ENCODE results near the gene ABCC10. TPM values are rescaled to one million over a fixed set of nuclear protein-coding genes. Genes with fewer than 3 reads are reported as not detected.
A peak's percentile ranks its signal among the peaks of the same experiment; 100 is the strongest.
"Not testable (repeated sequence)": the region's sequence is repeated elsewhere in the genome, so short reads cannot be mapped to it uniquely, and the experiment has no call there.

Gene ABCC10
- total RNA-seq, 1 donor from 2014 or later, result 19.1 TPM

DNA sequence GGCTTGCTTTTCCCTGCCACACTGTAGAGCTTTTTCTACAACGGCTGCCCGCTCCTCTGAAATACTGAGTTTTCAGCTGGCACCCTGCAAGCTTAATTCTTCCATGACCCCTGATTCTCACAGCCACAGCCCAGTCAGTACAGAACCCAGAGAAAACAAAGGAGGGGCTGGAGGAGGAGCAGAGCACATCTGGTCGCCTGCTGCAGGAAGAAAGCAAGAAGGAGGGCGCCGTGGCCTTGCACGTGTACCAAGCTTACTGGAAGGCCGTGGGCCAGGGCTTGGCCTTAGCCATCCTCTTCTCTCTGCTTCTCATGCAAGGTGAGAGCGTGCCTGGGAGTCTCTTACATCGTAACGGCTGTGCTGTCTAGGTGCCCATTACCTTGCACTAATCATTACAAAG lies 16.7 kb downstream of the ABCC10 start:
- no peak for DNase-seq (ENCODE audit: low read depth)

DNA sequence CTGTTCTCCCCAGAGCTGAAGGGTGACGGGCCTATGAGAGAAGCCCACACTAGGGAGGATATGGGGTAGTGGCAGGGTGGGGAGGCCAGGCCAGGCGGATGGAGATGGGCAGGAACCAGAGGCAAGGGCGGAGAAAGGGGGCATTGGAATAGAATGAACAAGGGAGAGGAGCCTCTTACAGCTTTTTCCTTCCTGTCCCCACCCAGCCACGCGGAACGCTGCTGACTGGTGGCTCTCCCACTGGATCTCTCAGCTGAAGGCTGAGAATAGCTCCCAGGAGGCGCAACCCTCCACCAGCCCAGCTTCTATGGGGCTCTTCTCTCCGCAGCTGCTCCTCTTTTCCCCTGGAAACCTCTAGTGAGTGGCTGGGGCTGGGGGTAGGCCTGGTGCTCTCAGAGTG lies 17.2 kb downstream of the ABCC10 start:
- no peak for DNase-seq (ENCODE audit: low read depth)

DNA sequence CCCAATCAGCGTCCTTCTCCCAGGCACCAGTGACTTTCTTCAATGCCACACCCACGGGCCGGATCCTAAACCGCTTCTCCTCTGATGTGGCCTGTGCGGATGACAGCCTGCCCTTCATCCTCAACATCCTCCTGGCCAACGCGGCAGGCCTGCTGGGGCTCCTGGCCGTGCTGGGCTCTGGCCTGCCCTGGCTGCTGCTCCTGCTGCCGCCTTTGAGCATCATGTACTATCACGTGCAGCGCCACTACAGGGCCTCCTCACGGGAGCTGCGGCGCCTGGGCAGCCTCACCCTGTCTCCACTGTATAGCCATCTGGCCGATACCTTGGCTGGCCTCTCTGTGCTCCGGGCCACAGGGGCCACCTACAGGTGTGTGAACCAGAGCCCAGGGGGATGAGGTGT lies 18.2 kb downstream of the ABCC10 start:
- no peak for DNase-seq (ENCODE audit: low read depth)

DNA sequence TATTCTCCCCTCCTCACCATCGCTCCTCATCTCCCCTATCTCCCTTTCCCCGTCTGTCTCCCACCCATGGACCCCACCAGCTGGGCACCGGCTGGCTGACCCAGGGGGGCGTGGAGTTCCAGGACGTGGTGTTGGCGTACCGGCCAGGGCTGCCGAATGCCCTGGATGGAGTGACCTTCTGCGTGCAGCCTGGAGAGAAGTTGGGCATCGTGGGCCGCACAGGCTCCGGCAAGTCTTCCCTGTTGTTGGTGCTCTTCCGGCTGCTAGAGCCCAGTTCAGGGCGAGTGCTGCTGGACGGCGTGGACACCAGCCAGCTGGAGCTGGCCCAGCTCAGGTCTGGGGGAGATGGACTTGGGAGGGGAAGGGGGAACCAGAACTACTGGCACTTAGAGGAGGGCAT lies 20.3 kb downstream of the ABCC10 start:
- DNase-seq (ENCODE audit: low read depth), result no peak

DNA sequence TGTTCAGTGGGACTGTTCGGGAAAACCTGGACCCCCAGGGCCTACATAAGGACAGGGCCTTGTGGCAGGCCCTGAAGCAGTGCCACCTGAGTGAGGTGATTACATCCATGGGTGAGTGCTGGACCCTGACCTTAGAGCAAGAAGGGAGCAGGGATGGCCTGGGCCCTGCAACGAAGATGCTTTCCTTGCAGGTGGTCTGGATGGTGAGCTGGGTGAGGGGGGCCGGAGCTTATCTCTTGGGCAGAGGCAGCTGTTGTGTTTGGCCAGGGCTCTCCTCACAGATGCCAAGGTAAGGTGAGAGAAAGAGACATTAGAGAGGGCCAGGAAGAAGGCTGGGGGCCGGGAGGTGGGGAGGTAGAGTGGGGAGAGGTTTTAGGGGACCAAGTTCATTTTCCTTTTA lies 21.6 kb downstream of the ABCC10 start:
- DNase-seq (ENCODE audit: low read depth), result no peak

DNA sequence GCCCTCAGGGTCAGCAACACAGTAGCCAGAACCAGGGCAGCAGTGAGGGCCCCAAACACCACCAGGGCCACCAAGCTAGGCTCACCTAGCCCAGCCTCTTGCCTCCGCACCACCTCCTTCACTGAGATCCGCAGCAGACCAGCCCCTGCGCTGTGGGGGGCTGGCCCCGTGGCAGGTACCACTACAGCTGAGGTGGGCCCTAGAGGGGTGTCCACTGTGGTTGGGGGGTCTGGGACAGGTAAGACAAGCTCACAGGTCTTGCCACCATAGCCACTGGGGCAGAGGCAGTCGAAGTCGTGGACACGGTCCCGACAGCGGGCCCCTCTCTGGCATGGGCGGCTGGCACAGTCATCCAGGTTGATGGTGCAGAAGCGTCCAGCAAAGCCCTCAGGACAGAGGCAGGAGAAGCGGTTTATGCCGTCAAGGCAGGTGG lies 23.4 kb downstream of the ABCC10 start:
- DNase-seq (ENCODE audit: low read depth), result no peak

DNA sequence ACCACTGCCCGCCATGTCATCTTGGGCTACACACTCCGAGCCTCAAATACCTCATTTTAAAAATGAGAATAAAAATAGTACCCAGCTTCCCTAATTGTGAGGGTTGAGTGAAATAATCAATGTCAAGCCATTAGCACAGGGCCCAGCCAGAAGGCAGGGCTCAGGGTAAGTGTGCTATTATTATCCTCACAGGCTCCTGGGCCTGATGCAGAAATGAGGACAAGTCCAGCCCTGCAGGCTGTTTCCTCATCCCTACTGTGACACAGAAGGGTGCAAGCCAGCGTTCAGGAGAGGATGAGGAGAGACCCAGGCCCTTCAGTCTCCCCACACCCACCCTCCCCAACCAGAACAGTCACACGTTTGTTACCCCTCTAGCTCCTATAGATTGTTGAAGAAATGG lies 24.0 kb downstream of the ABCC10 start:
- DNase-seq (ENCODE audit: low read depth), result no peak

DNA sequence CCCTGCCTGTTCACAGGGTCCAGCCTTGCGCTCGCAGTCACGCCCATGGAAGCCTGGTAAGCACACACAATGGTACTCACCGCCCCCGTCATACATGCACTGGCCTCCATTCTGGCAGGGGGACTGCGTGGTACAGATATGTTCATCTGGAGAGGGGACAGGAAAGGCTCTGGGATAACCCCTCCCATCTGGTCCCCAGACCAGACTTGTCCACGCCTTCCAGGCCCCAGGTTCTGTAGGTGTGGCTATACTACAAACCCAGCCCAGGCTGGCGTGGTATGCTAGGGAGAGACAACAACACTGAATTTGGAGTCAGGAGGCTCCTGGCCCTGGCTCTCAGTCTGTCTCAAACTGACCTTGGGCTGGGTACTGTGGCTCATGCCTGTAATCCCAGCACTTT lies 24.6 kb downstream of the ABCC10 start:
- no peak for DNase-seq (ENCODE audit: low read depth)

DNA sequence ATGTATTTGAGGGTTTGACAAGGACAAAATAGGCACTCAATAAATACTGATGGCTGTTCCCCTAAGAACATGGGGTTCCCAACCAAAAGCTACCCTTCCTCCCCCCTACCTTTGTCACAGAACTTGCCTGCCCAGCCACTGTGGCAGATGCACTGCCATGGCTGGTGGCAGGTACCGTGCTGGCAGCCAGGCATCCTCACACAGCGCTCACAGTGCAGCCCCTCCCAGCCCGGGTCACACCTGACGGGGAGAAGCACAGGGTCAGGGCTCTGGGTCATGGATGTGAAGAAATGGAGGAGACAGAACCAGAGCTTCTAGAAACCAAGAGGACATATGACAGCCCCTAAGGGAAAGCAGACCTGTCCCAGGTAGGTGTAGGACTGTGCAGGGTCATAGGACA lies 25.6 kb downstream of the ABCC10 start:
- DNase-seq (ENCODE audit: low read depth), result no peak

DNA sequence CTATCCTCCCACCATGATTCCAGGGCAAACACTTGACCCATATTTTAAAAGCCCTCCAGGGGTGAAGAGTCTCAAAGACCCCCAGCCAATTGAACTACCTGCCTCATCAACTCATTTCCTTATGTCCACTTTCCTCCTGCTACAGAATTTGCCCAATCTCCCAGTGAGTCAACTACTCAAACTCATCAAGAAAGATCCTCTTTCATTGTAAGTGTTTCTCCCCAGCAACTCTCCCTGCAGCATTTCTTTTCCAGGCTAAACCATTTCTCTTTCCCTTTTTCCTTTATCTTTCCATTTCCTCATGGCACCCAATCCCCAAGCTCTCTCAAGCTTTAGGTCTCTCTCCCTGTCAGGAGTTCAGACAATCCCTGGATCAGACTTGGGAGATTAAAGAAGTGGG lies 26.5 kb downstream of the ABCC10 start:
- no peak for DNase-seq (ENCODE audit: low read depth)

DNA sequence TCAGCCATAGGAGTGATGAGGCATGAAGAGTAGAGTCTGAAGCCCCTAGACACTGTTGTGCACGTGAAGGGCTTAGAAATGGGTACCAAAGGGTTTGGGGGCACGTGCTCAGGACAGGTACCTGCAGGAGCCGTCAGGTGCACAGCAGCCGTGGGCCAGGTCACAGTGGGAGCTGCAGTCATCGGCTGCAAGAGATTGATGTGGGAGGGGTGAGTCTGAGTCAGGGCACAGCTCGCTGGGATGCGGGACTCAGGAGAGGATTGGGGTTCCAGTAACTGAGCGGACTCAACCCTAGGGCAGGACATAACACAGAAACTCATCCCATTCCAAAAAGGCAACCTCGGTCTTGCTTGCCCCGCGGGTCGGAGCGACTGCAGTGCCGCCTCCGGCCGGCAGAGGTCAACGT lies 27.0 kb downstream of the ABCC10 start:
- DNase-seq (ENCODE audit: low read depth), result no peak

DNA sequence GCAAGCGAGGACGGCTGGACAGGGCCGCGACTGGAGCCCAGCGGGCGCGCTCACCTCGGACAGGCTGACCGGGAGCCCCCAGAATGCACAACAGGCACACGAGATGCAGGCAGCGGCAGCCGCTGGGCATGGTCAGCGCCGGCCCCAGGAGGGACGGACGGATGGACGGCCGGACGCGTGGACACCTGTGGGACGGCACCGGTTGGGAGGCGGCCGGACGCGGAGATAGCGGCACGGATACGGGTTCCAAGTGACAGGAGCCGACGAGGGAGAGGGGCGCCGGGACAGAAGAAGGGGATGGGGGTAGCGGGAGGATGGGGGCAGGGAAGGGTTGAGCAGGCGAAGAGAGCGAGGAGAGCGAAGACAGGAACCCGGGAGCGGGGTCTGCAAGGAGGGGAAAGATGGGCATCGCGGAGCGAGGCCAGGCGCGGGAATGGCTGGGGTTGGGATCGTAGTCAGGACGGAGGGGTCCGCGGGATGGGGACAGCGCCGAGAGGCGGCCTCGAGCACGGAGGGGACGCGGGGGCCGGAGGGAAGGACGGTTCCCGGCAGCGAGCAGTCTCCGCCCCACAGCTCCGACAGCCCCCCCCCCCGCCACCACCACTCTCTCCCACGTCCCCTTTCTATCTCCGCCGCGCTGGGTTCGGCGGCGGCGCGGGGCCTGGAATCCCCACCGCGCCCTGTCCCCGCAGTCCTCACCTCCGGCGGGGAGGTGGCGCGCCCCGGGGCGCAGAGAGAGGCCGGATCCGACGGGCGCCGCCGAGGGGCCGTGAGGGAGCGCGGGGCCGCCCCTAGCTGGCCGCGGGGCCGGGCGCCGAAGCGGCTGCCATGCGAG lies 27.6 kb downstream of the ABCC10 start:
- peak; percentile 45 for DNase-seq (ENCODE audit: low read depth)

DNA sequence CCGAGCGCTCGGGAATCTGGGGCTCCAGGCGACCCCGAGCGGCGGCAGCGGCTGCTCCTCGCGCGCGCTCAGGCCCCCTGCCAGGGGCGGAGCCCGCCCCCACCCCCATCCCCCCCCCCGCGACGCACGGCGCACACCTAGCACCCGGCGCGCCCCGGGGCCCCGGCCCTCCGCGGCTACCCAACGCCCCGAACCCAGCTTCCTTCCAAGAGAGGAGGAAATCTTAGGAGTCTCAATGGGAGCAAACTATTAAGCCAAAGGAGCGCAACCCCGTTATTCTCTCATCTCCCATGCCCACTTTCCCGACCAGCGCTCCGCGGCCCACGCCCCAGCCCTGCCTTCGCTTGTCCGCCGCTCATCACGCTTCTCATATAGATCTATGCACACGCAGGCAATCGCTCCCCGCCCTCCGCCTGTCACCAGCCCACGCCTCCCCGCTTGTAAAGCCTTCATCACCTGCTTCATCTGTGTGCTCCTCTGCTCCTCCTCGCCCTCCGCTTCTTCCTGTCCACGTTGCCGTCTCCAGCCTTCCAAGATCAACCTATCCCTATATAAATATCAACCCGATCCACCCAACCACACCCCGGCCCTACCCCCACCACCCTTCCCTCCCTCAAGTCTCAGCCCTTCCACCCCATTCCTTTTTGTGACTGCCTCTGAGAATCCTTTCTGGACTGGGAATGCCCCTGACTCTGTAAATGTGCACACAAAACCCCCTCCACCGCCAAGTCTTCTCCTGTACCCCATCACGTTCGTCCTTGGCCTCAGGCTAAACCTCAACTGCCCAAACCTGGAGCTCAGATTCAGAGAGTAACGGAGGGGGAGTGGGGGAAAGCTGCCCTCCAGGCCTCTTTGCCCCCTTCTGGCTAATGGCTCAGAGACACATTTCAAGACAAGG lies 28.4 kb downstream of the ABCC10 start, which contains the start of gene DLK2:
Gene DLK2, minus strand, starts transcription at position 18 of the 898 bp plus-strand sequence. CDS start 723 bp downstream, outside the sequence.
- no peak for DNase-seq (ENCODE audit: low read depth)

DNA sequence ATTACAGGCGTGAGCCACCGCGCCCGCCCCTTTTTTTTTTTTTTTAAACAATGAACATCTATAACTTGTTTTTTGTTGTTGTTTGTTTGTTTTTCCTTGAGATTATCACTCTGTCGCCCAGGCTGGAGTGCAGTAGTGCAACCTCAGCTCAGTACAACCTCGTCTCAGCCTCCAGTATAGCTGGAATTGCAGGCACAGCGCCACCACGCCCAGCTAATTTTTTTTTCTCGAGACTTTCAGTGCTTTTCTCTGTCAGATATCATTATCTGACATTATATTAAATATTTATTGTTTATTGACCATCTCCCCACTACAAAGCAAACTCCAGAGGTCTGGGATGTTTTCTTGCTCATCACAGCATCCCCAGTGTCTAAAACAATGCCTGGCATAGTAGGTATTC lies 30.3 kb downstream of the ABCC10 start:
- DNase-seq (ENCODE audit: low read depth), result no peak

DNA sequence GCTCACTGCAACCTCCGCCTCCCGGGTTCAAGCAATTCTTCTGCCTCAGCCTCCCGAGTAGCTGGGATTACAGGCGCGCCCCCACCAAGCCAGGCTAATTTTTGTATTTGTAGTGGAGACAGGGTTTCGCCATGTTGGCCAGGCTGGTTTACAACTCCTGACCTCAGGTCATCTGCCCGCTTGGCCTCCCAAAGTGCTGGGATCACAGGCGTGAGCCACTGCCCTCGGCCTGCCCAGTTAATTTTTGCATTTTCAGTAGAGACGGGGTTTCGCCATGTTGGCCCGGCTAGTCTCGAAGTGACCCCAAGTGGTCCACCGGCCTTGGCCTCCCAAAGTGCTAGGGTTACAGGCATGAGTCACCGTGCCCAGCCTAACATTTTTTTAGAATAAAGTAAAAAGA lies 30.8 kb downstream of the ABCC10 start:
- DNase-seq (ENCODE audit: low read depth), result not testable (repeated sequence)

DNA sequence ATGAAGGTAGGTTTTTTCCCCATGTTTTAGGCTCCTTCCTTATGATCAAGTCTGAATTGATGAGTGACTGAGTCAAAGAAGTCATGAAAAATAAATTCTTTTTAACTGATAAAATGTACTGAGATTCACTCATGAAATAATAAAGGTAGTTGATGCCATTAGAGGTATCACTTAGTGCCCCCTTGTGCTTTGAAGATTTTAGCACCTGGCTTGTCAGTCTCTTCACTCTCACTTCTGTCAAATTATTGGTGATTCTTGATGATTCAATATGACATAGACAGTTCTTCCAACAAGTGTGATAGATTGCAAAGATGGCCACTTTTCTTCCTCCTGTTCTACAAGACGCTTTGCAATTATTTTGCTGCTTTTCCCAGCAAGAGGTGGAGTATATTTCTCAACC lies 32.2 kb downstream of the ABCC10 start:
- no peak for DNase-seq (ENCODE audit: low read depth)

DNA sequence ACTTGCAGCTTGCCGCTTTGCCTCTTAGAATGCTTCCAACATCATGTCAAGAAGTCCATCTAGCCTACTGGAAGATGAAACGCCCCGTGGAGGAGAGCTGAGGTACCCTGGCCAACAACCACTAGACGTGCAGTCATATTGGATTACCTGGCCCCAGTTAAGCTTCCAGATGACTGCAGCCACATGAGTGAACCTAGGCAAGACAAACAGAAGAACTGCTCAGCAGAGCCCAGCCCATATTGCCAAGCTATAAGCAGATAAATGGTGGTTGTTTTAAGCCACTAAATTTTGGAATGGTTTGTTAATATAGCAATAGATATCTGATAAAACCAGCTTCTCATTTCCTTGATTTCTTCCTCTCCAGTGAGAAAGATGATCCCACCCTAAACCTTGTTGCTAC lies 32.7 kb downstream of the ABCC10 start:
- DNase-seq (ENCODE audit: low read depth), result no peak

DNA sequence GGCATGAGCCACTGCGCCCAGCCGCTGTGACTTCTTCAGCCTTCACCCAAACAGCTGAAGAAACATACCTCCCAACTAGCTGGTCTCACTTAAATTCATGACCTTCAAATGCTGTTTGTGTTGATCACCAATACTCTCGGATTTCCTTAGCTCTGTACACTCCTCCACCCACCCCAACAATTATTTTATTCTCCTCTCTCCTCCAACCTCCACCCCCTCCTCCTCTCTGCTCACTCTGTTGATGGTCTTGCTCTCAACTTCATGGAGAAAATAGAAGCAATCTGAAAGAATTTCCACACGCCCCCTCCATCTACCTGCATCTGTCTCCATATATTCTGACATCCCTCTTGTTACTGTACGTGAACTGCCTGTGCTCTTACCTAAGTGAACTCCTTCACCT lies 34.6 kb downstream of the ABCC10 start:
- DNase-seq (ENCODE audit: low read depth), result no peak

DNA sequence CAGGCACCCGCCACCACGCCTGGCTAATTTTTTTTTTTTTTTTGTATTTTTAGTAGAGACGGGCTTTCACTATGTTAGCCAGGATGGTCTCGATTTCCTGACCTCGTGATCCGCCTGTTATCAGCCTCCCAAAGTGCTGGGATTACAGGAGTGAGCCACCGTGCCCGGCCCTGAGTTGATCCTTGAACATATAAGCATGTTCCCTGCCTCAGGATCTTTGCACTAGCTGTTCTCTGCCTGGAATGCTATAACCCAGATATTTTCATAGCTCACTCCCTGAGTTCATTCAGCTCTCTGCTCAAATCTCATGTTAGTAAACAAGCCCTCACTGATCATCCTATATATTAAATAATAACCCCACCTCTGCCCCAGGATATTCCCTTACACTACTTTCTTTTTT lies 37.0 kb downstream of the ABCC10 start:
- no peak for DNase-seq (ENCODE audit: low read depth)

DNA sequence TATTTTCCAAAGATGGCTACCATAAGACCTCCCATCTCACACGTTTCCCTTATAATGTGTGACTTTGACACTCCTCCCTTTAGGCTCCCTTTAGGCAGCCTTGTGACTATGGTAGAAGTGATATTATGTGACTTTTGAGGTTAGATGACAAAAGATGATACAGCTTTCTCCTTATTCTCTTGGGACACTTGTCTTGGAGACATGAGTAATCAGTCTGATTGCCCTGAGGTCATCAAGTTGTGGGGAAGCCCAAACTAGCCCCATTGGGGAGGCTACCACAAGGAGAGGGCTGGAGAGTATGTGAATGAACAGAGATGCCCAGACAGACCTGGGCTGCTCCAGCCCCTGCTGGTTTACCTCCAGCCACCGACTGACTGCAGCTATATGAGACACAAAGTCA lies 38.6 kb downstream of the ABCC10 start:
- no peak for DNase-seq (ENCODE audit: low read depth)

DNA sequence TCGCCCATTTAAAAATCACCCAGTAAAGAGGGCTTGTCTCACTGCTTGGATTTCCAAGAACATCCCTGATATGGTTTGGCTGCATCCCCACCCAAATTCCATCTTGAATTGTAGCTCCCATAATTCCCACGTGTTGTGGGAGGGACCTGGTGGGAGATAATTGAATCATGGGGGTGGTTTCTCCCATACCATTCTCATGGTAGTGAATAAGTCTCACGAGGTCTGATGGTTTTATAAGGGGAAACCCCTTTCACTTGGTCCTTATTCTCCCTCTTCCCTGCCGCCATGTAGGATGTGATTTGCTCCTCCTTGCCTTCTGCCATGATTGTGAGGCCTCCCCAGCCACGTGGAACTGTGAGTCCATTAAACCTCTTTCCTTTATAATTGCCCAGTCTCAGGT lies 39.9 kb downstream of the ABCC10 start:
- DNase-seq (ENCODE audit: low read depth), result not testable (repeated sequence)

DNA sequence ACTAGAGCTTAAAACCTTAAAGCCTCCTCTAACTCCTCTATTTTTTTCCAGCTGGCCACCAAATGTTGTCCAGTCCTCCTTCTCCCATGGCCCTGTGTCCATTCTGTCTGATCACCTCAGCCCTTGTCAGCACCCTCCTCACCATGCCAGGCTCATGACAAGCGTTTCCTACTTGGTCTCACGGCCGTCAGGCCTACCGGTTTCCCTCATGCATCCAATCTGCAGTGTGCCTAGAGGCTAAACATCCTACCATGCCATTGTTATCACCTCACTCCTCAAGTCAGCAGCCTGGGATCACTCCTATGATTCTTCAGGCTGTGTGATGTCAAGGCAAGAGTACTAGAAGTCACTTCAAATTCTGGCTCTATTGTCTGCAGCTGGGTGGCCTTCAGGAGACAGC lies 40.4 kb downstream of the ABCC10 start:
- DNase-seq (ENCODE audit: low read depth), result no peak

DNA sequence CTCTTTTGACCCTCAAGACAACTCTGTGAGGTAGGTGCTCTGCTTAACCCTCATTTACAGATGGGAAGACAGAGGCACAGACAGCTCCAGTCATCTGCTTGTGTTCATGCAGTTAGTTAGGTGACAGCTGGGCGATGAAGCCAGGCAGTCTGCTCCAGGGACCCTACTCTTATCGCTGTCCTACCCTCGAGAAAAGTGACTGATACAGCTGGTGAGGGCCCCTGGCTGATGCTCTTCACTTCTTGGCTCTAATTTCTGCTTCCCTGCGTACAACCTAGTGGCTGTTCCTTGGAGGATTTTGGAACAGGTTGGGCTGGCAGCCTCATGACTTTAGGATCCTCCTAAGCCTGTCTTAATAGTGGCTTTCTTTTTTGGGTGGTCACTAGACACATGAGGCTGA lies 40.9 kb downstream of the ABCC10 start:
- no peak for DNase-seq (ENCODE audit: low read depth)

All from renal cortical epithelial cell (primary cell).